ENCODE results near the gene GALT.

DNA sequence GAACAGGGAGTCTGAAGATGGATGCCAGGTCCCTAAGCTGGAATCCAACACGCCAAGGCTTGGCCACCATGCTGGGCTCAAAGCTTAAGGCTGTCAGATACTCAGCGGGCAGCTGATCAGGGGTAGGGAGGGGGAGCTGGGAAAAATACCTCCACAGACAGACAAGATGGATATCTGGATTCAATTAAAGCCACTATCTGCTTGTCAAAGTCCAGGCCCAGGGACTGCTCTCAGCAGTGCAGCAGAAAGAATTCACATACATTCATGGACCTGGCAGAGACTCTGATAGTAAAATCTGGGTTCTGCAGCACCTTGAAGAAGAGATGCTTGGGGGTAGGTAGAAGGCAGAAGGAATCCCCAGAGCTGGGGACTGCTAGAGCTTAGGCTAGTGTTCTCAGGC is 31.3 kb upstream of the GALT start:
- no peak for TF ChIP-seq EZH2 (IDR thresholded peaks at IDR 0.05; ENCODE audit: low read length, missing control alignments)
- TF ChIP-seq, protein P1, sequence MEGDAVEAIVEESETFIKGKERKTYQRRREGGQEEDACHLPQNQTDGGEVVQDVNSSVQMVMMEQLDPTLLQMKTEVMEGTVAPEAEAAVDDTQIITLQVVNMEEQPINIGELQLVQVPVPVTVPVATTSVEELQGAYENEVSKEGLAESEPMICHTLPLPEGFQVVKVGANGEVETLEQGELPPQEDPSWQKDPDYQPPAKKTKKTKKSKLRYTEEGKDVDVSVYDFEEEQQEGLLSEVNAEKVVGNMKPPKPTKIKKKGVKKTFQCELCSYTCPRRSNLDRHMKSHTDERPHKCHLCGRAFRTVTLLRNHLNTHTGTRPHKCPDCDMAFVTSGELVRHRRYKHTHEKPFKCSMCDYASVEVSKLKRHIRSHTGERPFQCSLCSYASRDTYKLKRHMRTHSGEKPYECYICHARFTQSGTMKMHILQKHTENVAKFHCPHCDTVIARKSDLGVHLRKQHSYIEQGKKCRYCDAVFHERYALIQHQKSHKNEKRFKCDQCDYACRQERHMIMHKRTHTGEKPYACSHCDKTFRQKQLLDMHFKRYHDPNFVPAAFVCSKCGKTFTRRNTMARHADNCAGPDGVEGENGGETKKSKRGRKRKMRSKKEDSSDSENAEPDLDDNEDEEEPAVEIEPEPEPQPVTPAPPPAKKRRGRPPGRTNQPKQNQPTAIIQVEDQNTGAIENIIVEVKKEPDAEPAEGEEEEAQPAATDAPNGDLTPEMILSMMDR (conservative IDR thresholded peaks at IDR 0.05 in 1 of 2, IDR thresholded peaks at IDR 0.05 in 1 of 2; ENCODE audit: low read depth in 1 of 2, low read length in 2 of 2) = no peak
